M059J (cell line): ENCODE measurements around the gene MUCL1. TPM values are rescaled to one million over a fixed set of nuclear protein-coding genes. Genes with fewer than 3 reads are reported as not detected.
A peak's percentile ranks its signal among the peaks of the same experiment; 100 is the strongest.
"Not testable (repeated sequence)": the region's sequence is repeated elsewhere in the genome, so short reads cannot be mapped to it uniquely, and the experiment has no call there.

ENCODE experiments used
- DNase-seq: peaks from one replicate; pipeline ENCODE4 v3.0.0-alpha.2; 2012; ENCODE audit warnings: low read depth
- total RNA-seq: library from RNA; depleted of rRNA; stranded (reverse); fragments of >200 nt; shearing (Covaris generic); gene quantifications from 2 replicates; pipeline ENCODE4 v1.2.3, GENCODE V29; 2014; rRNA removed

Gene MUCL1, protein sequence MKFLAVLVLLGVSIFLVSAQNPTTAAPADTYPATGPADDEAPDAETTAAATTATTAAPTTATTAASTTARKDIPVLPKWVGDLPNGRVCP
- total RNA-seq, result not detected in 2 replicates

DNA sequence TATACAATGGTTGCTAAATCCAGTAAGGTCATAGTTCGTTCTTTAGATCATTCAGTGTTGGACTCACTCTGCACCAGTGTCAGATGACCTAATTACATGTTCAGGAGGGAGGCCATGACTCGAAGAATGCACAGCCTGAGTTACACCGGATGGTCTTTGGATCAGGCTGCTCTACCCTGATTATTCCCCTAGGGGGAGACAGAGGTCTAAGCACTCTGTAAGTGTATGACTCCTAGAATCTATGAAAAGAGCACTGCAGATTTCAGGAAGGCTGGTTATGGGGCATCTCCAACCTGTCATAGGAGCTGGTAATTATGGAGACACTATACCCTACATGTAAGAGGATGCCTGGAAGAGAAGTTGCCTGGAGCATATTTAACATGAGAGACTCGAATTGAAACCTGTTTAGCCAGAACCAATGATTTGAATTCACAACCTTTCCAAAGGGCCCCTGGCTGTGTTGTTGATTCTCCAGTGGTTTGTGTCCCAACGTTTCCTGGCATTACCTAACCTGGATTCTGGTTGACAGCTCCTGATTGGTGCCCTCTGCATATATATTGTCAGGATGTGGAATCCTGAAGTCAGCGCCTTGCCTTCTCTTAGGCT lies at the start of gene MUCL1:
TSS of gene MUCL1 (plus strand) at position 584 of the 606 bp plus-strand sequence. CDS start 67 bp downstream, outside the sequence.
- peak; percentile 49 for DNase-seq

DNA sequence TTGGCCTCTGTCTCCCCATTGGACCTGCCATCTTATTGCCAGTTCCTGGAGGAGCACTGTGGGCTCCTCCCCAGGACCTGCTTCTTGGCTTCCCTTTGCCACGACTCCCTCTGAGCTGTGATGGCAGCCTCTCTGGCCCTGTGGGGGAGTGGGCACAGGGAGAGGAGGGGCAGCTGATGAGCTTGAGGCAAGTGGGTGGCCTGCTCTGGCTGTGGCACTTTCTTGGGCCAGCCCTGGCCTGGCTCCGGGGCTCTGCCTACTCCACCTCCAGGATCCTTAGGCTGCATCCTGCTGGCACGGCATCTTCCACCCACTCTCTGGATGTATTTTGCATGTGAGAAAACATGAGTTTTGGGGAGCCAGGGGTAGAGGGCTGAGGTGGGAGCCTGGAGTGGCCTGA lies 32.6 kb upstream of the MUCL1 start:
- DNase-seq, result no peak

DNA sequence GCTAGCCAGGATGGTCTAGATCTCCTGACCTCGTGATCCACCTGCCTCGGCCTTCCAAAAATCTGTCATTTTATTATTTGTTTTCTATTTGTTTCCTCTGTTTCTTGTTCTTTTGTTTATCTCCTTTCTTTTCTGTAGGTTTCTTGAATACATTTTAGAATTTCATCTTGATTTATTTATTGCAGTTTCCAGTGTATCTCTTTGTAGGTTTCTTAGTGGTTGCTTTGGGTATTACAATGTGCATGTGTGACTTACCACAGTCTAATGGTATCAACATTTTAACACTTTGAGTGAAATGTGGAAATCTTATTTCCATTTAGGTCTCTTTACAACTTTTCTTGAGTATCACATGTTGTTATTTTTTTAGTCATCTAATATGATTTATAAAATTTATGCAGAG lies 29.9 kb upstream of the MUCL1 start:
- DNase-seq, result no peak

DNA sequence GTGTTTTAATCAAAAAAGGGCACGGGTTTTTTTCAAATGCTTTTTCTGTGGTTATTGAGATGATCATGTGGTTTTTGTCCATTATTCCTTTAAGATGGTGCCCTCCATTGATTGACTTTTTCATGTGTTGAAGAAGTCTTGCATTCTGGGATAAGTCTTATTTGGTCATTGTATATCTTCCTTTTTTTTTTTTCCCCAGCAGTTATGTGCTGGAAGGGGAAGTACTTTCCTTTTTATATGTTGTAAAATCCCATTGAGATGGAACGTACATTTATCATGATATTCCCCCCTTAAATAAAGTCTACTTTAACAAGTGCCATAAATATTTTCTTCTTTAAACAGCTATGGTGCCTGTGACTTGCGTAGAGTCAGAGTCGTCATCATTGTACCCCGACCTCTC lies 24.8 kb upstream of the MUCL1 start:
- no peak for DNase-seq

DNA sequence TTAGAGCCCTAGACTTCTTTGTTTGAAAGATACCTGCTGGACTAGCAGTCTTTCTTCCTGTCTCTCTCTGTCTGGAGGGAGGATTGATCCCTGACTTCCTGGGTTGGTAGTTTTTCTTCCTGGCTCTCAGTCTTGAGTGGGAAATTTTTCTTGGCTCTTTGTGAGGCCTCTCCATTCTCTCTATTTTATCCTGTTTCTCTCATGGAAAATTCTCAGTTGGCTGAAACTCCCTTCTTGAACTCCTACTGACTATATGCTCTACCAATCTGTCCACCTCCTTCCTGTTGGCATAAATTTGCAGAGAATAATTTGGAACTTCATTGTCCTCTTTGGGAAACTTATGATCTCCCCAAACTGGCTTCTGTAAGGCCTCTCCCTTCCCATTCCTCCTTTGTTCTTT lies 24.1 kb upstream of the MUCL1 start:
- DNase-seq, result no peak

DNA sequence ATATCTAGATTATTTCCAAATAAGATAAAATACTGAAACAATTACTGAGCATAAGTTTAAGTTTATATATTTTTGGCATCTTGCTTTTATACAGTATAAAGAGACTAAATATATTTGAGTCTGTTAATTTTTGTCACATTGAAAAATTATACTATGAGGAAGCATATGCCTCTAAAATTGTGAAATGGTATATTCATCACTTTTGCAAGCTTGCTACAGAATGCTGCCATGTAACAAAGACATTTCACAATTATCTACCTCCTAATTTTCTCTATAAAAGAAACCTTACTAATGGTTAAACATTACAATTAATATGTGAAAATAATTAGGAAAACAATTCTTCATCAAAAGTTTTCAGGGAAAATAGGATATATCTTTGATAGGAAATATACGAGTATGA lies 22.7 kb upstream of the MUCL1 start:
- DNase-seq, result no peak

DNA sequence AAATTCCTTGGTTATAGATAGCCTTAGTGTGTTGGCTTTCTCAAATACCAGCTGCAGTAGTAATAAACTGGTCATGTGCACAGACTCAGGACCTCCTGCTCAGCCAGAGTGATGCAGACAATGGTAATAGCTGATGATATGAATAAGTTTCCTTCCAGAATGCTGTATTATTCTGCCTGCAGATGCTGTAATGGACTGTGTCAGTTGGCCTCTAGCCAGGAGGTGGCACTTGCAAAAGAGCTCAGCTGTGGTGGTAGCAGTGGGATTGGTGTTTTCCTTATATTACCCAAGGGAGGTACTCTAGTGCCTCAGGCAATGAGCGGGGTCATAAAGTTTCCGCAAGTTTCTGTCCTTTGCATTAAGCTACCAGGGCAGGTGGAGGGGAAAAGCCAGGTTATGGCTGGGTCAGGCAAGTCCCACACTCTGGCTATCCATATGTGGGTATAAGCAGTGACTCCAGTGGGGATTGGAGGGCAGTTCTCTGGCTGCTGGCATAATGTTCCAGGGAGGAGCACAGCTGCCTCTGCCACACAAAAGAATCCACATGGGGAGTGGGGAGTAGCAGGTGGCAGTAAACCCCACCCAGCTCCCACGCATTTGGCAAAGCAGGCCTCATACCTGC lies 14.0 kb upstream of the MUCL1 start:
- no peak for DNase-seq

DNA sequence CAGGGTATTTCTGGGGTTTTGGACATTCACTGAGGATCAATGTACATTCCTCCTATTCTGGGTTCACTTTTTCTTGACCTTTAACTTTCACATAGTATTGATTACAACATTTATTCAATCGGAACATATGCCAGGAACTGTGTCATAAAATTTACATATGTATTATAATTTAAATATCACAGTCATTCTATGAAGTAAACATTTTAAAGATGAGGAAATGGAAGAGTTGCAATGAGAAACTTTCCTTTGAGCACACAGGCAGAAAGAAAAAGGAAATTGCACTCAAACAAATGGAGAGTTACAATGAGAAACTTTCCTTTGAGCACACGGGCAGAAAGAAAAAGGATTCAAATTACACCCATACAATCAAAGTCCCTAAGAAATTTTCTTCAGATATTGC lies 3.1 kb downstream of the MUCL1 start:
- DNase-seq, result no peak

DNA sequence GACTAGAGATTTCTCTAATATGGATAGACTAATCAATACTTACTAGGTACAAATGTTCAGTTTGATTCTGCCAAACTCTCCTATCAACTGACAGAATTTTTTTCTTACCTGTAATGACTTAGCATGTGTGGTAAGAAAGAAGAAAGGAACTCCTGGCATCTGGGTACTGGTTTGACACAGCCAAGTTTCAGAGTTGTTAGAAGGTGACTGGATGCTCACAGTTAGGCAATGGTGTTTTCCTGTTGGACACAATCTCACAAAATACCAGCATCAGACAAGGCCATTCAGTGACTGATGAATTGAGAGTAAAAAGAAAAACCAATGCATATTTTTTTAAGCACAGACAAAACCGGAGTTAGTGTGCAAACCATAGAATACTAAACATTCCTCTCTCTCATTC lies 4.2 kb downstream of the MUCL1 start:
- no peak for DNase-seq

DNA sequence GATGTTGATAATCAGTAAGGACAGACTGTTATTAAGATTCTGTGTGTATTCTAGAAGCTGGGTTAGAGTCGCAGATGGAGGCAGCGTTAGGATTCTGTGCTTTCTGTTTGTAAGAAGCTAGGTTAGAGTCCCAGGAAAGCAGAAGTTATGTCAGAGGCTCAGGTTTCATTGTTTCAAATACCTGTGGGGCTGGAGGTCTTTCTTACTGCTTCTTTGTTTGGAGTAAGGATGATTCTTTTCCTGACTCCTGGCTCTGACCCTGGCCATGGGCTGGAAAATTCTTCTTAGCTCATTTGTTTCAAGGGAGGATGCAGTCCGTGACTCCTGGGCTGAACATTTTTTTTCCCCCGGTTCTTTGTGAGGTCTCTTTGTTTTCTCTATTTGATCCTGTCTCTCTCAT lies 5.2 kb downstream of the MUCL1 start:
- DNase-seq, result no peak

DNA sequence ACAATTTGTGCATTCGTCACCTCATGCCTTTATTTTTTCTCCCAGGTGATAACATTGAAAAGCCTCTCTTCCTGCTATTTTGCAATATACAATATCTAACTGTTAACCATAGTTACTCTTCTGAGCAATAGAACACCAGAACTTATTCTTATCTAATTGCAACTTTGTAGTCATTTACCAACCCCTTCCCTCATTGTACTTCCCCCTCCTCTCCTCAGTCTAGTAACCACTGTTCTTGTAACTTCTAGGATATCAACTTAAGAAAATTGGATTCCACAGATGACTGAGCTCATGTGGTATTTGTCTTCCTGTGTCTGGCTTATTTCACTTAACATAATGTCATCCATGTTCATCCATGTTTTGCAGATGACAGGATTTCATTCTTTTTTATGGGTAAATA lies 7.6 kb downstream of the MUCL1 start:
- no peak for DNase-seq

DNA sequence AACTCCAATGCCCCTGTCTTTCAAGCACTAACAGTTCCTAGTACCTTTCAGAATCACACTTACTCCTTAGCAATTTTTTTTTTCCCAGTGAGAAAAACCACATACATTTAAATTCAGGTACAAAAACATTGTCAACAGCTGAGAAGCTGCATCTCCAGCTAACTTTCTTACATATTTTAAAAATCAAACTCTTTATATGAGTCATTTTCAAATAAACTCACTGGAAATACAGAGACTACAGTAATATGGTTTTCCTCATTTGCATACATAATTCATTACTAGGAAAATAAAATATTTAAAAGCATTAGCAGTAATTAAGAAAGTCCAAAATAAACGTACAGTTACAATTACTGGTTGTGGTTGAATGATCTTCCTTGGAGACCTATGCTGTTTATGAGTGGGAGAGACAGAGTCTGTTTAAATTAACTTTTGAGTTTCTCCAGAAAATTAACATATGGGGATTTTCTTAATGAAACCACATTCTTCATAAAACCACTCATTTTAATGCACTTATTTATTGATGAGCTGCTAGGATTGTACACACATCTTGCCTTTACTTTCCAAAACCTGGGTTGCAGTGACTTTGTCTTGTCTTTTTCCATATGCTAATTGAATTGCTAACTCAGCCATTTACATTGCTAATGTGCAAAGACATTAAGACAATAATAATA lies 9.8 kb downstream of the MUCL1 start:
- no peak for DNase-seq

DNA sequence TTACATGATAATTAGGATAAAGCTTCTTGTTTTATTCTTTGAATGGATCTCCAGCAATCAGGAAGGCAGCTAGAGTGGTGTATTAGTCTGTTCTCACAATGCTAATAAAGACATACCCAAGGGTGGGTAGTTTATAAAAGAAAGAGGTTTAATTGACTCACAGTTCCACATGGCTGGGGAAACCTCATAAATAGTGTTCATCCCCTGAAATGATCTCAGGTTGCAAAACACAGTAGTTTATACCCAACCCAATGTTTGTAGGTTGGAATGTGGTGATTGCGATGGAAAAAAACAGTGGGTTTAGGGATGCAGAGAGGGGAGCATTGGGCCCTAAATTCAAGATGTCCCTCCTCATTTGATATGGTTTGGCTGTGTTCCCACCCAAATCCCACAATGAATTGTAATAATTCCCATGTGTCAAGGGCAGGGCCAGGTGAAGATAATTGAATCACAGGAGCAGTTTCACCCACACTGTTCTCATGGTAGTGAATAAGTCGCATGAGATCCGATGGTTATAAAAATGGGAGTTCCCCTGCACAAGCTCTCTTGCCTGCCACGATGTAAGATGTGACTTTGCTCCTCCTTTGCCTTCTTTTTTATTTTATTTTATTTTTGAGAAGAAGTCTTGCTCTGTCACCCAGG lies 11.5 kb downstream of the MUCL1 start:
- no peak for DNase-seq

DNA sequence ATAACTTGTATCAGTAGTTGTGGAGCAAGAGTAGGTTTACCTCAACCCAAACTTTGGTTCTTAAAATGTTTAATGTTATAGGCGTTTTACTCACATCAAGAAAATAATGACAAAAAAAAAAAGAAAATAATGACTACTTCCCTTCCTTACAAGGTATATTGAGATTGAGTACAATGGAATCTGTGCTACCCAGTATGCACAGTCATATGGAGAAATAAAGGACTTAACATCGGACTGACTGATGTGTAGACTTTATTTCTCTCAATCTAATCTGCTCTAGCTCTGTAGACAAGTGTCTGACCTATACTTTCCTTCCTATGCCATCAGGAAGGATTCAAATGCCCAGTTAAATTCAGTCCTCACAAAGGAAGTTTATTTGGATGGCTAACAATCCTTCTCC lies 14.4 kb downstream of the MUCL1 start:
- DNase-seq, result no peak

DNA sequence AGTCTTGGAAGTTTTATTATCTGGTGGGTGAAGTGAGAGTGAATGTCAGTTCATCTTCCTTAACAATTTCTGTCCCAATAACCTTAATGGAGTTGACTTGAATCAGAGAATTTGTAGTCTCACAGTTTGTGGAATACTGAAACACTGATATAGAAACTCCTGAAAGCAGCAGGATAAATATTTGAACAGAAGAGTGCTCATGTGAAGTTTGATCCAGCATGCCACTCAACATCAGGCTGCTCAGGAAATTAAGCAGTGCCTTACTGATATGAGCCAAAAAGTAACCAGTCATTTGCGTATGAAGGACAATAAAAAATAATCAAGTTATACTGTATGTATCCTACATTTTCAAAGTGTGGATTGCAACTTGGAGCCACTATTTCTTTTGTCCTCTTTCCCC lies 15.7 kb downstream of the MUCL1 start:
- DNase-seq, result no peak

DNA sequence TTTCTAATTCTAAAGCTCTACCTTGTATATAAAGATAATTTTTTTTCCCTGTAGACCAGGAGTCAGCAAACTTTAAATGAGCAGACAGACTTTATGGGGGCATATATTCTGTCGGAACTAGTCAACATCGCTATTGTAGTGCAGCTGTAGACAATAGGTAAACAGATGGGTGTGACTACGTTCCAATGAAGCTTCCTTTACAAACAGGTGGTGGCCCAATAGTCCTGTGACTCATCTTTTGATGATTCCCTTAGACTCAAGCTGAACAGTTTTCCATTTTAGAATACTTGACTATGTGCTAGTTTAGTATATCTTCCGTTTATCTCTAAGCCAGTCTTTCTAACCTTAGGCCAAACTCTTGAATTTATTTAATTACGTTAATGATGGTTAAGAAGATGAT lies 16.3 kb downstream of the MUCL1 start:
- no peak for DNase-seq

DNA sequence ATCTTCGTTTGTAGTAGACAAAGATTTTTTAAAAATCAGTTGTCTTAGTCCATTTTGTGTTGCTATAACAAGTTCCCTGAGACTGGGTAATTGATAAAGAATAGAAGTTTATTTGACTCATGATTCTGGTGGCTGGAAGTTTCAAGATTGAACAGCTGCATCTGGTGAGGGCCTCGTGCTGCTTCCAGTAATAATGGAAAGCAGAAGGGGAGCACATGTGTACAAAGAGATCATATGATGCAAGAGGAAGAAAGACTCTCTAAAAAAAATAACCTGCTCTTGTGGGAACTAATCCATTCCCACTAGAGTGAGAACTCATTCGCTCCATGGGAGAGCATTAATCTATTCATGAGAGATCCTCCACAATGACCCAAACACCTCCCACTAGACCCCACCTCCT lies 24.8 kb downstream of the MUCL1 start:
- no peak for DNase-seq

DNA sequence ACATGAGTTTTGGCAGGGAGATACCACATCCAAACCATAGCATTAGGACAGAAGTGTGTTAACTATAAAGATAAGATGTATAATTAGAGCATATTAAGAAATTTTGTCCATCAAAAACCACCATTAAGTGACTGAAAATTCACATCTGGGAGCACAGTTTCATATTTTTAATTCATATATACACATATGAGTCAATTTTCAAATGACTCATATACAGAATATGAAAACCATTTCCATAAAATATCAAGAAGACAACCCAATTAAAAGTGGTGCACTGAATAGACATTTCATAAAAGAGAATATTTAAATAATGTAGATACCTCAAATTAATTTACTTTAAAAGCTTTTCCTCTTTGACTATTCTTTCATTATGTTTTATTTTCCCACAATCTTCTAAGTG lies 25.3 kb downstream of the MUCL1 start:
- no peak for DNase-seq

DNA sequence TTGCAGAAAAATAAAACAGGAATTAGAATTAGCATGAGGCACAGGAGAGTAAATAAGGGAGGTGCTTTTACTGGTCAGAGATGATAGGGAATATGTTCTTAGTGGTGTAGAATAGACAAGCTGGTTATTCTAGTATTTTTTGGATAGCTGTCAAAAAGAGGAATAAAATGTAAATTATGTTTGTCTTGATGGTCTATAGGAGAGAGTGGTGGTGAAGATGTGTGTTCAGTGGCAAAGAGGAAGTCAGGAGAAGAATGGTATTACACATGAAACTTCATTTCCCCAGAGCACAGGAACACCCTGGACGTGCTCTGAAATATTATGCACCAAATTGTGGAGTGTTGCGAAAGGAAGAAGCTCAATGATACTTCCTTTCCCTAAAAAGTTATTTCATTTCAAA lies 27.8 kb downstream of the MUCL1 start:
- DNase-seq, result no peak

DNA sequence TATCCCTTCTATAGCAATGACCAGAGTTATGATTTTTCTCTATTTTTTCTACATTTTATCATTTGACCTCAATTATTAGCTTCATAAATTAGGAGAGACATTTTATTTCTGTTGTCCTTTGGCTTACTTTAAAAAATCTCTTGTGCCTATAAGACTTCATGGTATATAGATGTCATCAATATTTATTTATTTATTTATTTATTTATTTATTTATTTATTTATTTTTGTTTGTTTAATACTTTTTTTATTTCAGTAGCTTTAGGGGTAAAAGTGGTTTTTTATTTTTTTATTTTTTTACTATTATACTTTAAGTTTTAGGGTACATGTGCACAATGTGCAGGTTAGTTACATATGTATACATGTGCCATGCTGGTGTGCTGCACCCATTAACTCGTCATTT lies 28.3 kb downstream of the MUCL1 start:
- DNase-seq, result not testable (repeated sequence)

DNA sequence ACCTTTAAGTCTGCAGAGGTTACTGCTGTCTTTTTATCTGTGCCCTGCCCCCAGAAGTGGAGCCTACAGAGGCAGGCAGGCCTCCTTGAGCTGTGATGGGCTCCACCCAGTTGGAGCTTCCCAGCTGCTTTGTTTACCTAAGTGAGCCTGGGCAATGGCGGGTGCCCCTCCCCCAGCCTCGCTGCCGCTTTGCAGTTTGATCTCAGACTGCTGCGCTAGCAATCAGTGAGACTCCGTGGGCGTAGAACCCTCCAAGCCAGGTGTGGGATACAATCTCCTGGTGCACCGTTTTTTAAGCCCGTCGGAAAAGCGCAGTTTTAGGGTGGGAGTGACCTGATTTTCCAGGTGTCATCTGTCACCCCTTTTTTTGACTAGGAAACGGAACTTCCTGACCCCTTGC lies 34.1 kb downstream of the MUCL1 start:
- DNase-seq, result not testable (repeated sequence)

DNA sequence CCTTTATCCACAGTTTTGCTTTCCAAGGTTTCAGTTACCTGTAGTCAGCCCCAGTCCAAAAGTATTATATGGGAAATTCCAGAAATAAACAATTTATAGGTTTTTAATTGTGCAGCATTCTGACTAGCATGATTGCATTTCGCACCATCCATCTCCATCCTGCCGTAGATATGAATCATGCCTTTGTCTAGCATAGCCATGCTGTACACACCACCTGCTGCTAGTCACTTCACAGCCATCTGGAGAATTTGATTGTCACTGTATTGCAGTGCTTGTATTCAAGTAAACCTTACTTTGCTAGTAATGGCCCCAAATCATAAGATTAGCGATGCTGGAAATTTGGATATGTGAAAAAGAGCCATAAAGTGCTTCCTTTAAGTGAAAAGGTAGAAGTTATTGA lies 36.0 kb downstream of the MUCL1 start:
- DNase-seq, result no peak
